Chondrocyte (in vitro differentiated cells): ENCODE data around the gene ZNF837. TPM values are rescaled to one million over a fixed set of nuclear protein-coding genes. Genes with fewer than 3 reads are reported as not detected.
A peak's percentile ranks its signal among the peaks of the same experiment; 100 is the strongest.
"Not testable (repeated sequence)": the region's sequence is repeated elsewhere in the genome, so short reads cannot be mapped to it uniquely, and the experiment has no call there.

Experiments used
- DNase-seq: peaks from one replicate; pipeline ENCODE4 v3.0.0; 2021; ENCODE audit warnings: mixed read lengths, low spot score
- H3K27ac Mint-ChIP-seq: one replicate; pipeline ENCODE4 v1.8.0; 2021; ENCODE audit warnings: mild to moderate bottlenecking, moderate library complexity, mixed read lengths; ENCODE audit not compliant: unreplicated experiment
- H3K27me3 Mint-ChIP-seq: 2 replicates; pipeline ENCODE4 v1.8.0; 2021; ENCODE audit warnings: low read depth, mixed read lengths
- H3K36me3 Mint-ChIP-seq: 2 replicates; pipeline ENCODE4 v1.8.0; 2021; ENCODE audit warnings: low read depth, mixed read lengths
- H3K4me1 Mint-ChIP-seq: 2 replicates; pipeline ENCODE4 v1.8.0; 2021; ENCODE audit warnings: low read depth, mild to moderate bottlenecking, mixed read lengths
- H3K4me3 Mint-ChIP-seq: one replicate; pipeline ENCODE4 v1.8.0; 2021; ENCODE audit warnings: mild to moderate bottlenecking, moderate library complexity, mixed read lengths; ENCODE audit not compliant: unreplicated experiment
- H3K9me3 Mint-ChIP-seq: 2 replicates; pipeline ENCODE4 v1.8.0; 2021; ENCODE audit warnings: low read depth, mixed read lengths
- CTCF ChIP-seq: fragments of 200-600 bp; sonication (generic); IDR thresholded peaks from 2 replicates; pipeline ENCODE4 v1.5.0; 2021; ENCODE audit warnings: antibody characterized with exemption, mild to moderate bottlenecking, moderate library complexity
- total RNA-seq: library from RNA; stranded (reverse); gene quantifications from 3 replicates; pipeline ENCODE4 v1.2.1, GENCODE V29; 2021

ZNF837 gene
- total RNA-seq, 1 donor from 2014 or later = 2.5 TPM

GRCh38 chr19:58409010-58409790, 28.4 kb upstream of the ZNF837 start:
- peaks cover 2% of the 10 kb centered on the region for H3K36me3 Mint-ChIP-seq
- peak overlapping the region; percentile 76 for H3K27ac Mint-ChIP-seq
- peaks cover 35% of the 10 kb centered on the region for H3K4me1 Mint-ChIP-seq
- DNase-seq = no peak
- no peak for TF ChIP-seq CTCF
- no peaks in the 10 kb centered on the region for H3K27me3 Mint-ChIP-seq
- no peaks in the 10 kb centered on the region for H3K9me3 Mint-ChIP-seq
- H3K4me3 Mint-ChIP-seq = peak overlapping the region; percentile 90

GRCh38 chr19:58408152-58409009, 27.6 kb upstream of the ZNF837 start, which contains the start of gene ZNF584:
Gene ZNF584, plus strand, starts transcription at chr19:58408649. Its CDS starts 499 bp downstream, at chr19:58409148.
- no peaks in the 10 kb centered on the region for H3K9me3 Mint-ChIP-seq
- peak; percentile 96 for DNase-seq
- H3K27ac Mint-ChIP-seq = peak within 1 kb of the TSS; percentile 92
- peak; percentile 44 for TF ChIP-seq CTCF
- no peaks in the 10 kb centered on the region for H3K27me3 Mint-ChIP-seq
- H3K4me1 Mint-ChIP-seq = peaks cover 32% of the 10 kb centered on the region
- peak within 1 kb of the TSS; percentile 90 for H3K4me3 Mint-ChIP-seq
- H3K36me3 Mint-ChIP-seq = peaks cover 2% of the 10 kb centered on the region

DNA sequence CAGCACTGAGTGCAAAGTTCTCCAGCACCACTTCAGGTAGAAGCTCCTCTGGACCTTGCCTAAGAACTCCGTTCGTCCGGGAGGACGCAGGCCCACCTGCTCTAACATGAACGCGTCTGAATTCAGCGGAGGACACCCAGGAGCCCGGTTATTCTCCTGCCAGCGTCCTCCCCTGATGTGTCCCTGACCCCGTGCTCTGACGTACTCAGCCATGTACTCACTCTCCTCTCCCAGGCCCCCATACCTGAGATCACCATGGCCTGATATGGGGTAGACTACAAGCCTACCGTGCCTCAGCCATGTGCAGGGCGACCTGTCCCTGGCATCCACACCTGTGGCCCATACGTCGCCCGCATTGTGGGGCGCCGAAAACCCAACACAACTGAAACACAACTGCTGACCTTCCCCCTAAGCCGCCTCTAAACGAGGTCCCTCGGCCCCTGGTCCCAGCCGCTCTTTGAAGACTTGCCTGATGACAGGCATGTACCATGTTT, 26.9 kb upstream of the ZNF837 start:
- Mint-ChIP-seq H3K36me3 (peaks cover 2% of the 10 kb centered on the region), H3K9me3 (no peaks in the 10 kb centered on the region), H3K4me1 (peaks cover 34% of the 10 kb centered on the region), H3K27ac (peak overlapping the region; percentile 92), H3K27me3 (no peaks in the 10 kb centered on the region), H3K4me3 (peak overlapping the region; percentile 90)
- DNase-seq = no peak
- no peak for TF ChIP-seq CTCF

DNA sequence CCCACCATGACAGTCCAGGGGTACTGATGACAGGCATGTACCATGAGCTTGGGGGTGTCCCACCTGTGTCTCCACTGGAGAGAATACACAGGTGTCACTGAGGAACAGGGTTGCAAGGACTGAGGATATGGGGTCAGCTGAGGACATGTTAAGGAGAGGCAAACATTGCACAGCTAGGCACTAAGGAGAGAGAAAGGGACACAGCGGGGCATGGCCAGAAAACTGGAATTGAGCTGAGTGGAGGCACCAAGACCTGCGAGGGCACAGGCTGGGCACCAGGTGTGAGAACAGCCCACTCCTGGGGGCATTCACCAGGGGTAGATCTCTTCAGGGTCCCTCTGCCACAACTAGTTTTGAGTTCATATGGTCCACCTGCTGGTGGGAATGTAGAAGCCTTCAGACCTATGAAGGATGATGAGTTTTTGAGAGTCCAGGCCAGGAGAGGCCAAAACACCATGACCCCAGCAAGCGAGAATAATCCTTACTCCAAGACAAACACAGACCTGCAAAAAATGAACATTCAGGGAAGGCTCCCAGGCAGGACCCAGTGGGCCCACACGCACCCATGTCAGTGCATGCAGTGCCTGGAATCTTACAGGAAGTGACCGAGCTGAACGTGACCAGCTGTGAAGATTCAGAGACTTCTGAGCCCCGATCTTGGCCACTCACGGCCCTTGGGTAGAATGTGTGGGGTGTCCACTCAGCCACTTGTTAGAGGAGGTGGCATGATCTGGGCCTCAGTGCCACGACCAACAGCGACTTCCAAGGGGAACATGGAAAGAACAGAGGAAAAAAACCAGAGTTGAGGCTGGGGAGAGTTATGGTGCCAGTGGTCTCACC, 26.2 kb upstream of the ZNF837 start:
- no peaks in the 10 kb centered on the region for H3K27me3 Mint-ChIP-seq
- no peak for DNase-seq
- no peaks in the 10 kb centered on the region for H3K36me3 Mint-ChIP-seq
- H3K4me3 Mint-ChIP-seq = peak overlapping the region; percentile 90
- H3K4me1 Mint-ChIP-seq = peaks cover 34% of the 10 kb centered on the region
- H3K27ac Mint-ChIP-seq = peak overlapping the region; percentile 77
- no peaks in the 10 kb centered on the region for H3K9me3 Mint-ChIP-seq
- TF ChIP-seq CTCF = peak; percentile 65

DNA sequence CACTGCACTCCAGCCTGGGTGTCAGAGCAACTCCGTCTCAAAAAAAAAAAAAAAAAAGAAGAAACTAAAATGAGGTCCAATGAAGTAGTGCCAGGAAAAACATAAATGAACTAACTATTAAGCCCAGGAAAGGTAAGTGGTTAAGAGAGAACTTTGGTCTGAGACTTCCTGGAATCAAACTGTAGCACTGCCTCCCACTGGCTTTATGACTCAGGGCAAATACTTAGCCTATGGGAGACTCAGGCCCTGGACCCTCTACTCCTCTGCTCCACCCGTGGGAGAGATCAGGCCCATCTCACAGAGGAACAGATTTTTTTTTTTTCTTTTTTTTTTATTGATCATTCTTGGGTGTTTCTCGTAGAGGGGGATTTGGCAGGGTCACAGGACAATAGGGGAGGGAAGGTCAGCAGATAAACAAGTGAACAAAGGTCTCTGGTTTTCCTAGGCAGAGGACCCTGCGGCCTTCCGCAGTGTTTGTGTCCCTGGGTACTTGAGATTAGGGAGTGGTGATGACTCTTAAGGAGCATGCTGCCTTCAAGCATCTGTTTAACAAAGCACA, 23.2 kb upstream of the ZNF837 start:
- H3K9me3 Mint-ChIP-seq, H3K4me3 Mint-ChIP-seq, DNase-seq, H3K36me3 Mint-ChIP-seq, H3K27ac Mint-ChIP-seq, H3K27me3 Mint-ChIP-seq: not testable (repeated sequence)
- peaks cover 36% of the 10 kb centered on the region for H3K4me1 Mint-ChIP-seq
